Naive thymus-derived CD4-positive, alpha-beta T cell (primary cell): ENCODE results near the gene ASPSCR1. TPM values are rescaled to one million over a fixed set of nuclear protein-coding genes. Genes with fewer than 3 reads are reported as not detected.

Source experiments
- ATAC-seq: fragments of 150-1000 bp; cut with Tn5 transposase; 2 replicates; pipeline ENCODE4 v1.10.0; 2021; ENCODE audit warnings: mild to moderate bottlenecking, moderate library complexity
- CTCF ChIA-PET: fragments of 350-600 bp; sonication (Branson Sonifier 250); formaldehyde crosslinking; loops from one replicate; lab custom pipeline; 2021; ENCODE audit warnings: antibody characterized with exemption; lab: Charles Lee
- POLR2A ChIA-PET: fragments of 350-600 bp; sonication (Branson Sonifier 250); formaldehyde crosslinking; loops from one replicate; lab custom pipeline; 2021; ENCODE audit warnings: antibody characterized with exemption, inconsistent platforms; lab: Charles Lee
- DNase-seq, 9 donors: peaks; one replicate each; pipeline versions ENCODE4 v3.0.0 to v3.0.0-alpha.2; 2020 to 2022; ENCODE audit warnings: mixed read lengths in 1 of 9
- H3K27ac ChIP-seq: one replicate; pipeline ENCODE4 v1.7.0; 2013; ENCODE audit warnings: mild to moderate bottlenecking, low read depth, low read length, moderate library complexity
- H3K27me3 ChIP-seq, 2 donors: one replicate each; pipeline ENCODE4 v1.7.0; 2013; ENCODE audit warnings: low read length in 2 of 2, mild to moderate bottlenecking in 2 of 2, moderate library complexity in 2 of 2; ENCODE audit not compliant: control insufficient read depth in 2 of 2, insufficient read depth in 2 of 2
- H3K36me3 ChIP-seq, 3 experiments: 1 replicate in 2 of 3; 2 replicates in 1 of 3; pipeline ENCODE4 v1.7.0; 2013; ENCODE audit warnings: low read length in 3 of 3, mild to moderate bottlenecking in 3 of 3, moderate library complexity in 1 of 3; ENCODE audit not compliant: insufficient read depth in 3 of 3, control insufficient read depth in 2 of 3
- H3K4me1 ChIP-seq, 2 donors: one replicate each; pipeline ENCODE4 v1.7.0; 2013; ENCODE audit warnings: low read length in 2 of 2, mild to moderate bottlenecking in 2 of 2, moderate library complexity in 1 of 2; ENCODE audit not compliant: control insufficient read depth in 2 of 2, insufficient read depth in 2 of 2
- H3K4me3 ChIP-seq: 2 replicates; pipeline ENCODE4 v1.7.0; 2013; ENCODE audit warnings: mild to moderate bottlenecking, low read length
- H3K9me3 ChIP-seq, 3 experiments: 1 replicate in 2 of 3; 2 replicates in 1 of 3; pipeline ENCODE4 v1.7.0; 2013; ENCODE audit warnings: low read length in 3 of 3; ENCODE audit not compliant: control insufficient read depth in 2 of 3
- H3K27ac Mint-ChIP-seq, 9 donors: one replicate each; pipeline ENCODE4 v1.8.0; 2020 to 2022; ENCODE audit warnings: mixed read lengths in 9 of 9, mild to moderate bottlenecking in 8 of 9, moderate library complexity in 5 of 9, inconsistent platforms in 2 of 9
- H3K27me3 Mint-ChIP-seq, 5 donors: one replicate each; pipeline ENCODE4 v1.8.0; 2021 to 2022; ENCODE audit warnings: mixed read lengths in 5 of 5, mild to moderate bottlenecking in 1 of 5
- H3K36me3 Mint-ChIP-seq, 5 donors: one replicate each; pipeline ENCODE4 v1.8.0; 2020 to 2022; ENCODE audit warnings: mixed read lengths in 5 of 5, mild to moderate bottlenecking in 3 of 5, inconsistent platforms in 1 of 5
- H3K4me1 Mint-ChIP-seq, 7 donors: one replicate each; pipeline ENCODE4 v1.8.0; 2020 to 2022; ENCODE audit warnings: mixed read lengths in 7 of 7, mild to moderate bottlenecking in 3 of 7, inconsistent platforms in 1 of 7
- H3K4me3 Mint-ChIP-seq, 10 donors: one replicate each; pipeline ENCODE4 v1.8.0; 2020 to 2022; ENCODE audit warnings: mild to moderate bottlenecking in 10 of 10, mixed read lengths in 10 of 10, moderate library complexity in 6 of 10, inconsistent platforms in 2 of 10
- H3K9me3 Mint-ChIP-seq, 11 donors: one replicate each; pipeline ENCODE4 v1.8.0; 2020 to 2022; ENCODE audit warnings: mixed read lengths in 11 of 11, mild to moderate bottlenecking in 4 of 11, inconsistent platforms in 1 of 11, moderate library complexity in 1 of 11
- intact Hi-C, 2 donors: fragments of 100-400 bp; cut with micrococcal nuclease; formaldehyde crosslinking; loops; one replicate each; pipeline ENCODE4 v1.15.1; 2023
- polyA plus RNA-seq, 2 donors: library from polyadenylated mRNA; unstranded; fragments of 300-500 nt; fragmentation: Illumina TruSeq; gene quantifications; one replicate each; pipeline ENCODE4 v1.2.3, GENCODE V29; 2021
- total RNA-seq, 6 experiments: library from RNA in 5 of 6; stranded (reverse) in 5 of 6; gene quantifications; 1 replicate in 5 of 6; 2 replicates in 1 of 6; pipeline ENCODE4 v1.2.3 and lab custom pipeline; 2021 to 2026

The ASPSCR1 gene
- total and polyA plus RNA-seq, 7 experiments from 2014 or later, result 24.2 to 46.7 (median 38.0) TPM

GRCh38 chr17:81960130-81960958, 17.1 kb upstream of the ASPSCR1 start:
- DNase-seq, result peak in 1 of 9 donors; percentile 29
- no peaks in the 10 kb centered on the region for H3K9me3 Mint-ChIP-seq
- H3K27ac ChIP-seq, result no peak overlapping the region
- no peaks in the 10 kb centered on the region for H3K36me3 Mint-ChIP-seq
- H3K9me3 ChIP-seq, result no peaks in the 10 kb centered on the region
- POLR2A ChIA-PET, result interaction anchor here (0.8 to 4.4 kb wide), 6 partner anchors 16 to 489 kb away, joined by 3 to 29 read pairs (median 6); partner anchors contain the start of genes ANAPC11, CENPX, DCXR and LRRC45
- H3K4me1 Mint-ChIP-seq, result peaks cover 0 to 12% (median 4%) of the 10 kb centered on the region in 7 donors
- H3K4me3 Mint-ChIP-seq, result peak overlapping the region in 4 of 10 donors; percentile 37 to 82 (median 56)
- intact Hi-C loops, result loop anchor here in 1 of 2 donors (2.0 kb wide), 1 partner anchor 16 kb away; the partner anchor contains the start of gene ASPSCR1
- H3K4me1 ChIP-seq, result peaks cover 0 to 10% of the 10 kb centered on the region in 2 donors
- peaks cover 0 to 48% (median 12%) of the 10 kb centered on the region in 5 donors for H3K27me3 Mint-ChIP-seq
- CTCF ChIA-PET, result interaction anchor here (0.6 to 5.7 kb wide), 16 partner anchors 11 to 535 kb away, joined by 3 to 122 read pairs (median 6); partner anchors contain the start of genes CENPX, DCXR and LRRC45
- ATAC-seq, result no peak
- H3K4me3 ChIP-seq, result no peak overlapping the region
- no peaks in the 10 kb centered on the region for H3K36me3 ChIP-seq
- peaks cover 8% of the 10 kb centered on the region in 2 donors for H3K27me3 ChIP-seq
- H3K27ac Mint-ChIP-seq, result no peak overlapping the region

DNA sequence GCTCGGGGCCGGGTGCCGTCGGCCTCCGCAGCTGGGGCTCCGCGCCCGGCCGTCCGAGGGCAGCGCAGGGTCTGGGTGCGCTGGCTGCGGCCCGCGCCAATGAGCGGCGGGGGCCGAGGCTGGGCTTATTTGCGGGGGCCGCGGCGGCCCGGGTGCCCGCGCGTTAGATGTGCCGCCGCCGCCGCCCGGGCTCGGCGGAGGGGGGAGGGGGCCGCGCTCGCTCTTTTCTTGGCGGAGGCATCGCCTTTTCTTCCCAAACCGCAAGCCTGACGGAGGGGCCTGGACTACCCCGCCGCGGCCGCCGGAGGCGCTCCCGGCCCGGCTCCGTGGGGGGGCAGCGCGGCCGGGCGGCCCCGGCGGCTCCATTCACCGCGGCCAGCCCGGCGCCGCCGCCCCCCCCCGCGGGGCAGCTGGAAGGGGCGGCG, 16.3 kb upstream of the ASPSCR1 start, which contains the start of gene NOTUM:
TSS of gene NOTUM (minus strand) at position 101 of the 425 bp plus-strand sequence. CDS start 278 bp downstream, outside the sequence.
- ATAC-seq (no peak), DNase-seq (no peak)
- Histone ChIP-seq H3K4me3 (no peak within 1 kb of the TSS), H3K4me1 (peaks cover 0 to 10% of the 10 kb centered on the region in 2 donors), H3K27ac (no peak within 1 kb of the TSS), H3K27me3 (peaks cover 8% of the 10 kb centered on the region in 2 donors), H3K36me3 (no peaks in the 10 kb centered on the region), H3K9me3 (no peaks in the 10 kb centered on the region)
- intact Hi-C loops, result loop anchor here in 1 of 2 donors (2.0 kb wide), 1 partner anchor 16 kb away; the partner anchor contains the start of gene ASPSCR1
- Mint-ChIP-seq H3K27ac (no peak within 1 kb of the TSS), H3K4me1 (peaks cover 0 to 19% (median 4%) of the 10 kb centered on the region in 7 donors), H3K36me3 (no peaks in the 10 kb centered on the region), H3K4me3 (peak within 1 kb of the TSS in 4 of 10 donors; percentile 37 to 82 (median 66)), H3K9me3 (no peaks in the 10 kb centered on the region), H3K27me3 (peaks cover 0 to 48% (median 12%) of the 10 kb centered on the region in 5 donors)
- ChIA-PET POLR2A (interaction anchor here (1.7 to 4.4 kb wide), 3 partner anchors 15 to 69 kb away, joined by 7 to 29 read pairs (median 7); partner anchors contain the start of genes CENPX and LRRC45), CTCF (interaction anchor here (0.6 to 5.7 kb wide), 3 partner anchors 60 to 534 kb away, joined by 3 to 122 read pairs (median 5); partner anchors contain the start of genes CENPX and LRRC45)

GRCh38 chr17:81961521-81962498, 15.6 kb upstream of the ASPSCR1 start:
- Histone ChIP-seq H3K27me3 (peaks cover 8% of the 10 kb centered on the region in 2 donors), H3K27ac (no peak overlapping the region), H3K4me1 (peaks cover 3 to 10% of the 10 kb centered on the region in 2 donors), H3K4me3 (no peak overlapping the region), H3K9me3 (no peaks in the 10 kb centered on the region), H3K36me3 (no peaks in the 10 kb centered on the region)
- Mint-ChIP-seq H3K4me3 (peak overlapping the region in 8 of 10 donors; percentile 36 to 72 (median 58)), H3K27me3 (peaks cover 0 to 48% (median 12%) of the 10 kb centered on the region in 5 donors), H3K9me3 (no peaks in the 10 kb centered on the region), H3K27ac (peak overlapping the region in 1 of 9 donors; percentile 28), H3K36me3 (no peaks in the 10 kb centered on the region), H3K4me1 (peaks cover 0 to 24% (median 5%) of the 10 kb centered on the region in 7 donors)
- CTCF ChIA-PET, result interaction anchor here (1.1 to 5.7 kb wide), 2 partner anchors 13 to 59 kb away, joined by 3 to 122 read pairs; partner anchors contain the start of genes CENPX and LRRC45
- POLR2A ChIA-PET, result interaction anchor here (1.4 to 4.4 kb wide), 3 partner anchors 15 to 60 kb away, joined by 4 to 29 read pairs (median 7); partner anchors contain the start of genes CENPX and LRRC45
- intact Hi-C loops, result loop anchor here in 1 of 2 donors (2.0 kb wide), 1 partner anchor 15 kb away; the partner anchor contains the start of gene ASPSCR1
- no peak for DNase-seq
- no peak for ATAC-seq

DNA sequence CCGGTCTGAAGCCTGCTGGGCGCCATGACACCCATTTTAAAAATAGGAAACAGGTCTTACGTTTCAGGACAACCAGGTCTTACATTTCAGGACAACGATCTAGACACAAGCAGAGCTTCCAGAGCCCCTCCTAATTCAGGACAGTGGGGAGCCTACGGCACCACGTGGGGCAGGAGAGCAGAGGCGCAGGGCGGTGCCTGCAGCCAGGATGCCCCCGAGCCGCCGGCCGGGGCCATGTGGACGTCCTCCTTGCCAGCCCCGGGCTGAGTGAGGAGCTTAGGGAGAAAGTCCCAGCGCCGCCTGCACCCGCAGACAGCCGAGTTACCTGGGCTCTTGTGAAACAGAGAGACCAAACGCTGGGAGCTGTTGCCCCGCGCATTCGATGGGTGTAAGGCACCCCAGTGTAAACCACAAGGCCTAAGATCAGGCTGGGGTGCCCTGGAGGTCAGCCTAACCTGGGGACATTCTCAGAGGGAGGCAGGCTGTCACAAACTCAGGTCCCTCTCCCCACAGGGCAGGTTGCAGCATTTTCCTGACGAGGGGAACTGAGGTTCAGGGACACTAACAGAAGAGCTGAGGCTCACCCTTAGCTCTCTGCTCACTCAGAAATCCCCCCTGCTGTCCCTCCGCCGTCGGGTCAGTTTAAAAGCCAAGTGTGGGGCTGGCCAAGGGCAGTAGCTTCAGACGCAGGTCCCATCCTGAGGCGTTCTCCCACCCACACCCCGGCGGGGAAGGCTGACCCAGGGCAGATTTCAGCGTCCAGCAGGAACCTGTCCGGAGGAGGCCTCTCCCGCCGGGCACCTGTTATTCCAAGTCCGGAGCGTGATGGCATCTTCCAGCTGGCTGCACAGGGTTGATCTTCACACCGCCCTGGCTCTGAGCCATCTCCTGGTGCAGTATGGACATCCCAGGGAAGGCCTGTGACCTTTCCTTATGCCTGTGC, 14.7 kb upstream of the ASPSCR1 start:
- peaks cover 8% of the 10 kb centered on the region in 2 donors for H3K27me3 ChIP-seq
- H3K27ac ChIP-seq, result no peak overlapping the region
- no peaks in the 10 kb centered on the region for H3K9me3 ChIP-seq
- intact Hi-C loops, result no loop called here
- no peak for DNase-seq
- Mint-ChIP-seq H3K4me3 (peak overlapping the region in 8 of 10 donors; percentile 36 to 72 (median 58)), H3K4me1 (peaks cover 0 to 24% (median 5%) of the 10 kb centered on the region in 7 donors), H3K36me3 (no peaks in the 10 kb centered on the region), H3K27me3 (peaks cover 0 to 44% (median 12%) of the 10 kb centered on the region in 5 donors), H3K27ac (peak overlapping the region in 1 of 9 donors; percentile 28), H3K9me3 (no peaks in the 10 kb centered on the region)
- POLR2A ChIA-PET, result interaction anchor here (0.9 to 4.4 kb wide), 3 partner anchors 14 to 63 kb away, joined by 3 to 29 read pairs (median 4); partner anchors contain the start of genes CENPX and LRRC45
- CTCF ChIA-PET, result interaction anchor here (1.1 to 5.7 kb wide), 2 partner anchors 12 to 58 kb away, joined by 3 to 122 read pairs; partner anchors contain the start of genes CENPX and LRRC45
- ATAC-seq, result no peak
- peaks cover 10 to 16% of the 10 kb centered on the region in 2 donors for H3K4me1 ChIP-seq
- no peaks in the 10 kb centered on the region for H3K36me3 ChIP-seq
- no peak overlapping the region for H3K4me3 ChIP-seq
